Measurements from ENCODE around the gene GPX4. TPM values are rescaled to one million over a fixed set of nuclear protein-coding genes. Genes with fewer than 3 reads are reported as not detected.

The GPX4 gene
- total and polyA plus RNA-seq, 2 experiments from 2014 or later = 351 to 573 TPM

GRCh38 chr19:1105873-1106840 is 2.4 kb downstream of the GPX4 start:
- H3K36me3 Mint-ChIP-seq (ENCODE audit: low read depth) = peaks cover 12% of the 10 kb centered on the region
- Histone ChIP-seq H4K20me1 (replicated peaks; ENCODE audit: insufficient read depth) (no peaks in the 10 kb centered on the region; the same call in 1 of the 2 replicates), H3K4me2 (no peak overlapping the region; the same call in 1 of the 2 replicates), H3K9me2 (ENCODE audit: insufficient read depth) (no peaks in the 10 kb centered on the region), H3K27ac (ENCODE audit: low read depth) (no peak overlapping the region), H3K36me3 (ENCODE audit: insufficient read depth) (0 out of 2 replicates have a peak, but pooled peaks cover 3% of the 10 kb centered on the region), H2AFZ (no peak overlapping the region), H3K27me3 (ENCODE audit: insufficient read depth) (no peaks in the 10 kb centered on the region), H3K4me3 (no peak overlapping the region), H3K79me2 (replicated peaks; ENCODE audit: insufficient read depth) (no peaks in the 10 kb centered on the region), H3K4me1 (ENCODE audit: insufficient read depth) (peaks cover 11% of the 10 kb centered on the region), H3F3A (replicated peaks; ENCODE audit: low read depth) (peaks cover 25% of the 10 kb centered on the region)
- H3K4me3 Mint-ChIP-seq = peak overlapping the region; percentile 74; the same call in 2 of the 3 replicates
- TF ChIP-seq JUNB (IDR thresholded peaks at IDR 0.05; ENCODE audit: unreplicated experiment) (no peak), EZH2phosphoT487 (IDR thresholded peaks at IDR 0.05; ENCODE audit: unreplicated experiment) (no peak), POLR2AphosphoS5 (IDR thresholded peaks at IDR 0.05; ENCODE audit: low read depth) (no peak), CREB1 (CRISPR knock-in tag; IDR thresholded peaks at IDR 0.05; ENCODE audit: low read depth) (no peak), REST (IDR thresholded peaks at IDR 0.05; ENCODE audit: unreplicated experiment) (no peak), ZNF331 (CRISPR knock-in tag; IDR thresholded peaks at IDR 0.05; ENCODE audit: low read depth) (no peak), NANOG (IDR thresholded peaks at IDR 0.05; ENCODE audit: borderline replicate concordance) (no peak), STAT1 (IDR thresholded peaks at IDR 0.05; ENCODE audit: unreplicated experiment) (no peak), EZH2 (IDR thresholded peaks at IDR 0.05; ENCODE audit: low read depth, unreplicated experiment) (no peak), ETS1 (IDR thresholded peaks at IDR 0.05) (no peak), CTCF (conservative IDR thresholded peaks at IDR 0.05; ENCODE audit: low read depth in 2 of 2) (no peak), ZNF462 (CRISPR knock-in tag; IDR thresholded peaks at IDR 0.05) (no peak), ZNF114 (CRISPR knock-in tag; IDR thresholded peaks at IDR 0.05) (no peak)
- H3K9me3 Mint-ChIP-seq = no peaks in the 10 kb centered on the region
- no peak for ATAC-seq
- H3K27me3 Mint-ChIP-seq (ENCODE audit: insufficient read depth, low read depth, poor library complexity) = peaks cover 23% of the 10 kb centered on the region
- H3K27ac Mint-ChIP-seq = no peak overlapping the region
- no peak for DNase-seq (ENCODE audit: low spot score)
- H3K4me1 Mint-ChIP-seq = peaks cover 18% of the 10 kb centered on the region; the same call in 2 of the 3 replicates
